HCT116 (cell line): ENCODE results near the gene EP400. TPM values are rescaled to one million over a fixed set of nuclear protein-coding genes. Genes with fewer than 3 reads are reported as not detected.

ENCODE experiments used
- ATAC-seq: fragments of 200-7000 bp; cut with Tn5 transposase; 2 replicates; pipeline ENCODE4 v1.9.1; 2020; ENCODE audit warnings: mild to moderate bottlenecking, moderate library complexity
- BruUV-seq: library from RNA; stranded (reverse); fragments of 400-500 nt; replicated peaks from 2 replicates; lab custom pipeline; 2021; lab: Mats Ljungman, UMichigan
- CTCF ChIA-PET: fragments of 300-600 bp; sonication (Branson Sonifier 250); formaldehyde crosslinking; loops from one replicate; lab custom pipeline; 2021; ENCODE audit warnings: antibody characterized with exemption; lab: Charles Lee
- POLR2A ChIA-PET: fragments of 300-600, 350-600 bp; sonication (Branson Sonifier 250); formaldehyde crosslinking; loops from one replicate; lab custom pipeline; 2021; ENCODE audit warnings: antibody characterized with exemption; lab: Charles Lee
- RAD21 ChIA-PET, 2 experiments: fragments of 300-600 bp; sonication (Branson Sonifier 250); formaldehyde crosslinking; loops; one replicate each; lab custom pipeline; 2023; ENCODE audit warnings: low total read pairs in 2 of 2; ENCODE audit not compliant: uncharacterized antibody in 2 of 2, unreplicated experiment in 2 of 2, low non-redundant PET in 1 of 2; lab: Charles Lee
- DNase-seq: peaks from one replicate; pipeline ENCODE4 v3.0.0-alpha.2; 2010; ENCODE audit warnings: low read depth, low spot score
- H2AFZ ChIP-seq: fragments of 200-600 bp; shearing (Covaris generic), sonication (generic); 2 replicates; pipeline ENCODE4 v1.6.1; 2017; ENCODE audit warnings: low read depth, mixed run types, mixed read lengths, antibody characterized with exemption, low read length; ENCODE audit not compliant: poor library complexity, severe bottlenecking
- H3K27ac ChIP-seq: 2 replicates; pipeline ENCODE4 v1.5.1; 2012; ENCODE audit warnings: low read depth, low read length
- H3K27me3 ChIP-seq: fragments of 200-600 bp; sonication (generic); 2 replicates; pipeline ENCODE4 v1.6.1; 2016; ENCODE audit warnings: mixed run types, low read length, mixed read lengths; ENCODE audit not compliant: insufficient read depth
- H3K36me3 ChIP-seq, 2 experiments: fragments of 200-500 bp in 1 of 2; fragments of 200-600 bp in 1 of 2; sonication (Bioruptor generic) in 1 of 2; sonication (generic) in 1 of 2; 2 replicates each; pipeline versions ENCODE4 v1.5.1 to v1.6.1; 2014 to 2016; ENCODE audit warnings: low read length in 2 of 2, inconsistent platforms in 1 of 2, mixed read lengths in 1 of 2, mixed run types in 1 of 2; ENCODE audit not compliant: insufficient read depth in 2 of 2, control insufficient read depth in 1 of 2
- H3K4me1 ChIP-seq, 2 experiments: fragments of 200-600 bp in 1 of 2; sonication (generic) in 1 of 2; 2 replicates each; pipeline versions ENCODE4 v1.5.1 to v1.6.1; 2012 to 2017; ENCODE audit warnings: low read length in 2 of 2, inconsistent platforms in 1 of 2, mild to moderate bottlenecking in 1 of 2, mixed read lengths in 1 of 2, mixed run types in 1 of 2, moderate library complexity in 1 of 2; ENCODE audit not compliant: insufficient read depth in 2 of 2, control insufficient read depth in 1 of 2
- H3K4me2 ChIP-seq: fragments of 200-600 bp; sonication (generic); 2 replicates; pipeline ENCODE4 v1.6.1; 2017; ENCODE audit warnings: mixed run types, low read length, mixed read lengths
- H3K4me3 ChIP-seq, 2 experiments: fragments of 200-600 bp in 1 of 2; sonication (generic) in 1 of 2; replicated peaks in 1 of 2; 2 replicates each; pipeline ENCODE4 v1.5.1; 2011 to 2016; ENCODE audit warnings: low read length in 2 of 2, control low read depth in 1 of 2, low read depth in 1 of 2, mild to moderate bottlenecking in 1 of 2, mixed read lengths in 1 of 2, mixed run types in 1 of 2
- H3K79me2 ChIP-seq: fragments of 200-600 bp; sonication (generic); 2 replicates; pipeline ENCODE4 v1.6.1; 2017; ENCODE audit warnings: mild to moderate bottlenecking, mixed run types, low read length, moderate library complexity, mixed read lengths; ENCODE audit not compliant: insufficient read depth
- H3K9ac ChIP-seq: fragments of 200-600 bp; sonication (generic); 2 replicates; pipeline ENCODE4 v1.6.1; 2016; ENCODE audit warnings: low read length, mixed read lengths
- H3K9me2 ChIP-seq: fragments of 200-600 bp; sonication (generic), shearing (Covaris generic); 2 replicates; pipeline ENCODE4 v1.6.1; 2017; ENCODE audit warnings: mixed run types, mild to moderate bottlenecking, moderate library complexity; ENCODE audit not compliant: insufficient read depth
- H3K9me3 ChIP-seq, 2 experiments: fragments of 200-500 bp in 1 of 2; fragments of 200-600 bp in 1 of 2; sonication (Bioruptor generic) in 1 of 2; sonication (generic) in 1 of 2; 2 replicates each; pipeline ENCODE4 v1.6.1; 2014 to 2017; ENCODE audit warnings: low read length in 2 of 2, mixed read lengths in 2 of 2, inconsistent platforms in 1 of 2, low read depth in 1 of 2, mild to moderate bottlenecking in 1 of 2, mixed run types in 1 of 2, moderate library complexity in 1 of 2; ENCODE audit not compliant: control insufficient read depth in 1 of 2, insufficient read depth in 1 of 2
- H4K20me1 ChIP-seq: fragments of 200-600 bp; sonication (generic), shearing (Covaris generic); 2 replicates; pipeline ENCODE4 v1.6.1; 2017; ENCODE audit warnings: mixed run types, mild to moderate bottlenecking, moderate library complexity; ENCODE audit not compliant: insufficient read depth
- CBX3 ChIP-seq: IDR thresholded peaks from 2 replicates; pipeline ENCODE4 v1.6.1; 2012; ENCODE audit warnings: low read depth
- CEBPB ChIP-seq: IDR thresholded peaks from 2 replicates; pipeline ENCODE4 v1.6.1; 2012; ENCODE audit warnings: low read depth
- EZH2 ChIP-seq: fragments of 200-600 bp; sonication (generic); IDR thresholded peaks from 2 replicates; pipeline ENCODE4 v1.6.1; 2017; ENCODE audit warnings: antibody characterized with exemption, mixed run types
- EZH2phosphoT487 ChIP-seq: fragments of 200-600 bp; IDR thresholded peaks from 2 replicates; pipeline ENCODE4 v1.6.1; 2018; ENCODE audit warnings: antibody characterized with exemption, borderline replicate concordance
- JUND ChIP-seq: IDR thresholded peaks from 2 replicates; pipeline ENCODE4 v1.6.1; 2012
- POLR2AphosphoS5 ChIP-seq: IDR thresholded peaks from 2 replicates; pipeline ENCODE4 v1.6.1; 2011; ENCODE audit warnings: mild to moderate bottlenecking, low read depth, low read length, moderate library complexity
- SP1 ChIP-seq: IDR thresholded peaks from 2 replicates; pipeline ENCODE4 v1.6.1; 2012; ENCODE audit warnings: low read depth
- TCF7L2 ChIP-seq: IDR thresholded peaks from 2 replicates; pipeline ENCODE4 v1.7.0; 2011; ENCODE audit warnings: borderline replicate concordance, inconsistent platforms; ENCODE audit not compliant: insufficient read depth, insufficient read length; ENCODE audit errors: extremely low read depth
- YY1 ChIP-seq: IDR thresholded peaks from 2 replicates; pipeline ENCODE4 v1.6.1; 2011; ENCODE audit warnings: low read length, low read depth, moderate library complexity, mild to moderate bottlenecking; ENCODE audit not compliant: insufficient replicate concordance; ENCODE audit errors: extremely low read depth
- intact Hi-C: fragments of 100-400 bp; cut with micrococcal nuclease; formaldehyde crosslinking; loops from 2 replicates; pipeline ENCODE4 v1.10.0; 2022
- total RNA-seq: library from RNA; stranded (reverse); gene quantifications from one replicate; pipeline ENCODE4 v1.2.1, GENCODE V29; 2021; ENCODE audit not compliant: unreplicated experiment
- TF ChIP-seq, protein P1 (sequence below): IDR thresholded peaks from 2 replicates; pipeline ENCODE4 v1.6.1; 2012
- TF ChIP-seq, protein P2 (sequence below): IDR thresholded peaks from 2 replicates; pipeline ENCODE4 v1.6.1; 2012
- TF ChIP-seq, protein P3 (sequence below), 3 experiments: fragments of 200-600 bp in 1 of 3; sonication (generic) in 1 of 3; IDR thresholded peaks in 2 of 3; conservative IDR thresholded peaks in 1 of 3; 2 replicates each; pipeline ENCODE4 v1.5.1; 2012 to 2017; ENCODE audit warnings: low read depth in 2 of 3, low read length in 2 of 3, antibody characterized with exemption in 1 of 3, borderline replicate concordance in 1 of 3, control low read depth in 1 of 3, mild to moderate bottlenecking in 1 of 3, mixed read lengths in 1 of 3, mixed run types in 1 of 3, moderate library complexity in 1 of 3; ENCODE audit not compliant: insufficient read depth in 1 of 3

The EP400 gene
- total RNA-seq, 1 experiment from 2014 or later = 54.5 TPM

DNA sequence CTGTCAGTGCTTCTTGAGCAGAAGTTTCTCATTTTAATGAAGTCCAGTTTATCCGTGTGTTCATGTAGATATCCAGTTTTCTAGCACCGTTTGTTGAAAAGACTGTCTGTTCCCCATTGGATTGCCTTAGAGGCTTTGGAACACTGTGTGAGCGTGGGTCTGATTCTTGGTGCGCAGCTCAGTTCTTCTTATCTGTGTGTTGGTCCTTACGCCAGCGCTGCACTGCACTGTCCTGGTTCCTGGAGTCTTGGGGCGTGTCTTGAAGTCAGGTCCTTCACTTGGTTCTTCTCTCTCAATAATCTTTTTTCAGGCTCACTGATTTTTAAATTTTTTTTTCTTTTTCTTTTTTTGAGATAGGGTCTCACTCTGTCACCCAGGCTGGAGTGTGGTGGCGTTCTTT is 25.5 kb downstream of the EP400 start:
- POLR2A ChIA-PET = no interaction called here
- no peak overlapping the region for H3K4me2 ChIP-seq
- CTCF ChIA-PET = no interaction called here
- TF ChIP-seq, protein P1, sequence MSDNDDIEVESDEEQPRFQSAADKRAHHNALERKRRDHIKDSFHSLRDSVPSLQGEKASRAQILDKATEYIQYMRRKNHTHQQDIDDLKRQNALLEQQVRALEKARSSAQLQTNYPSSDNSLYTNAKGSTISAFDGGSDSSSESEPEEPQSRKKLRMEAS = no peak
- no peak for TF ChIP-seq JUND
- TF ChIP-seq YY1 = no peak
- TF ChIP-seq, protein P2, sequence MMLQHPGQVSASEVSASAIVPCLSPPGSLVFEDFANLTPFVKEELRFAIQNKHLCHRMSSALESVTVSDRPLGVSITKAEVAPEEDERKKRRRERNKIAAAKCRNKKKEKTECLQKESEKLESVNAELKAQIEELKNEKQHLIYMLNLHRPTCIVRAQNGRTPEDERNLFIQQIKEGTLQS = no peak
- TF ChIP-seq SP1 = no peak
- no peak for TF ChIP-seq EZH2phosphoT487
- TF ChIP-seq, protein P3, sequence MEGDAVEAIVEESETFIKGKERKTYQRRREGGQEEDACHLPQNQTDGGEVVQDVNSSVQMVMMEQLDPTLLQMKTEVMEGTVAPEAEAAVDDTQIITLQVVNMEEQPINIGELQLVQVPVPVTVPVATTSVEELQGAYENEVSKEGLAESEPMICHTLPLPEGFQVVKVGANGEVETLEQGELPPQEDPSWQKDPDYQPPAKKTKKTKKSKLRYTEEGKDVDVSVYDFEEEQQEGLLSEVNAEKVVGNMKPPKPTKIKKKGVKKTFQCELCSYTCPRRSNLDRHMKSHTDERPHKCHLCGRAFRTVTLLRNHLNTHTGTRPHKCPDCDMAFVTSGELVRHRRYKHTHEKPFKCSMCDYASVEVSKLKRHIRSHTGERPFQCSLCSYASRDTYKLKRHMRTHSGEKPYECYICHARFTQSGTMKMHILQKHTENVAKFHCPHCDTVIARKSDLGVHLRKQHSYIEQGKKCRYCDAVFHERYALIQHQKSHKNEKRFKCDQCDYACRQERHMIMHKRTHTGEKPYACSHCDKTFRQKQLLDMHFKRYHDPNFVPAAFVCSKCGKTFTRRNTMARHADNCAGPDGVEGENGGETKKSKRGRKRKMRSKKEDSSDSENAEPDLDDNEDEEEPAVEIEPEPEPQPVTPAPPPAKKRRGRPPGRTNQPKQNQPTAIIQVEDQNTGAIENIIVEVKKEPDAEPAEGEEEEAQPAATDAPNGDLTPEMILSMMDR (IDR thresholded peaks at IDR 0.05 in 2 of 3, conservative IDR thresholded peaks at IDR 0.05 in 1 of 3; ENCODE audit: borderline replicate concordance in 1 of 3, insufficient read depth in 1 of 3, low read depth in 2 of 3, low read length in 2 of 3) = no peak
- no peak for TF ChIP-seq CBX3
- no peak for TF ChIP-seq EZH2
- TF ChIP-seq POLR2AphosphoS5 = no peak
- TF ChIP-seq CEBPB = no peak
- TF ChIP-seq TCF7L2 = no peak
- no peaks in the 10 kb centered on the region for H3K27me3 ChIP-seq
- BruUV-seq = no TSS peak
- no peak overlapping the region for H3K4me3 ChIP-seq
- peaks cover 94% of the 10 kb centered on the region for H3K79me2 ChIP-seq
- no peak overlapping the region for H3K27ac ChIP-seq
- no peaks in the 10 kb centered on the region for H3K9me2 ChIP-seq
- H2AFZ ChIP-seq = no peak overlapping the region
- no peak overlapping the region for H3K9ac ChIP-seq
- no peak for DNase-seq
- H3K36me3 ChIP-seq = no peaks in the 10 kb centered on the region
- peaks cover 12% of the 10 kb centered on the region for H4K20me1 ChIP-seq
- RAD21 ChIA-PET = no interaction called here
- H3K4me1 ChIP-seq = no peaks in the 10 kb centered on the region
- intact Hi-C loops = no loop called here
- ATAC-seq = no peak
- no peaks in the 10 kb centered on the region for H3K9me3 ChIP-seq
